HG03520 (cell line): ENCODE data around the gene SLITRK2.

Experiments used
- ATAC-seq: cut with Tn5 transposase; IDR thresholded peaks from one replicate; pipeline ENCODE4 v1.9.1; 2021; ENCODE audit warnings: mild to moderate bottlenecking, moderate library complexity; ENCODE audit not compliant: unreplicated experiment

The SLITRK2 gene, protein sequence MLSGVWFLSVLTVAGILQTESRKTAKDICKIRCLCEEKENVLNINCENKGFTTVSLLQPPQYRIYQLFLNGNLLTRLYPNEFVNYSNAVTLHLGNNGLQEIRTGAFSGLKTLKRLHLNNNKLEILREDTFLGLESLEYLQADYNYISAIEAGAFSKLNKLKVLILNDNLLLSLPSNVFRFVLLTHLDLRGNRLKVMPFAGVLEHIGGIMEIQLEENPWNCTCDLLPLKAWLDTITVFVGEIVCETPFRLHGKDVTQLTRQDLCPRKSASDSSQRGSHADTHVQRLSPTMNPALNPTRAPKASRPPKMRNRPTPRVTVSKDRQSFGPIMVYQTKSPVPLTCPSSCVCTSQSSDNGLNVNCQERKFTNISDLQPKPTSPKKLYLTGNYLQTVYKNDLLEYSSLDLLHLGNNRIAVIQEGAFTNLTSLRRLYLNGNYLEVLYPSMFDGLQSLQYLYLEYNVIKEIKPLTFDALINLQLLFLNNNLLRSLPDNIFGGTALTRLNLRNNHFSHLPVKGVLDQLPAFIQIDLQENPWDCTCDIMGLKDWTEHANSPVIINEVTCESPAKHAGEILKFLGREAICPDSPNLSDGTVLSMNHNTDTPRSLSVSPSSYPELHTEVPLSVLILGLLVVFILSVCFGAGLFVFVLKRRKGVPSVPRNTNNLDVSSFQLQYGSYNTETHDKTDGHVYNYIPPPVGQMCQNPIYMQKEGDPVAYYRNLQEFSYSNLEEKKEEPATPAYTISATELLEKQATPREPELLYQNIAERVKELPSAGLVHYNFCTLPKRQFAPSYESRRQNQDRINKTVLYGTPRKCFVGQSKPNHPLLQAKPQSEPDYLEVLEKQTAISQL

DNA sequence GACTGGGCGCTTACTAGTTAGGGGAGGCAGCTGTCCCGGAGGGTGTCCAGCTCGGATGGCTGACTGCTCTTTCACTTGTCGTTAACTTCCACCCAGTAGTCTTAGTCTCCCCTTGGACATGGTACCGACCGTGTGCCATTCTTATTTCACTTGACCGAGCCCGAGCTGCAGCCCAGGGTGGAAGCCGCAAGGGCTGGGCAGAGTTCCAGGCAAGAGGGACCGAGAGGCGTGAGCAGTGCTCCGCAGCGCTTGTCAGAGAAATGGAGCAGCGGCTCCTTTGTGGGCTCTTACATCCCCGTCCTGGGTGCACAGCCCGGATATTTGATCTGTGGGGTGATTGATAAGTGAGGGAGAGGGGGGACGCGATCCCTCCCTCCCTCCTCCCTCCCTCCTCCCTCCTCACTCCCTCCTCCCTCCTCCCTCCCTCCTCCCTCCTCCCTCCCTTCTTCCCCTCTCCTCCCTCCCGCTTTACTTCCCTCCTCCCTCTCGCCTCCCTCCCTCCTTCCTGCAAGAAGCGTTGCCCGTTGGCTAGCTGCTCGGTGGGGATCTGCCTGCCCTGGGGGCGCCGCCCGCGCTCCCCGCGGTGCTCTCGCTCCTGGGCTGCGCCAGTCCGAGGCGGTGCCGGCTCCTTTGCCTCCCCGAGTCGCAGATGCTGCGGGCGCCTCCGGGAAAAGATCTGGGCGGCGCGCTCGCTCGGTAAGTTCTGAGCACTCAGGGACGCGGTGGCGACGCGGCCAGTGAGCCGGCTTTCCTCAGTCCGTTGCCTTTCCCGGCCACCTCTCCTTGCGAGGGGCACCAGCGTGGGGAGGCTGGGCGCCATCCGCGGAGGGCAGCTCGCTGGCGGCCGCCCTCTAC, at the start of gene SLITRK2:
SLITRK2 (plus strand) TSS at position 499 of the 855 bp plus-strand sequence. CDS start 4,597 bp downstream, outside the sequence.
- ATAC-seq = no peak

DNA sequence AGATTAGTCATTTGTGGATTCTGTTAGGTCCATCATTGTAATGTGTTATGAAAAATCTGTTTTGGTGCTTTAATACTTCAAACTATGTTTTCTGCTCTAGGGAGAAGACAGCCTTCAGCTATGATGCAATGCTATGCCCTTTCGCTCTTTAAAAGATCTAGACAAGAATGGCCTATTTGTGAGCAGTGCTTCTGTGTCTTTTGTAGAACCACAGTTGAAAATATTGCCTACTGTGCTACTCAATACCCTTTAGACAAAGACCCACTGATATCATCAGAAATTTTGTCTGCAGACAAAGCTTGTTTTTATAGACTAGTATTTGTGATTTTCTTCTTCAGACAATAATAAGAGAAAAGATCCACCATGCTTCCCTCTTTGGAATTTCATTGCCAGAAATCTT, 44.6 kb upstream of the SLITRK2 start:
- ATAC-seq = no peak

DNA sequence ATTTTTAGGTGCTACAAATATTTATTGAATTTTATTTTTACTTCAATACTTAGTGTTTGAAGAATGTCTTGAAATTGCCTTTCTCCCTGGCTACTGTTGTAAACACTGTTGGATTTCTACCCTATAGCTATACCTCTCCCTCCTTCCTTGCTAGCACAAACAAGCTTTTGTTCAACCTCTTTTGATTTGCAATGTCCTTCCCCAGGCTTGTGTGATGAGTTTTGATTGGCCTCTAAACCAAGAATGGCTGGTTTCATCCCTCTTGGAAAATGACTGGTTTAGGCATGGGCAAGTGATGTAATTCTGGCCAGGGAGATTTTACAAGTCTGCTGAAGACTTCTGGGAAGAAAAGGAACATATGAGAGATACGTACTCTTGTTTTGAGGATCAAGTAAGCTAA, 25.3 kb upstream of the SLITRK2 start:
- no peak for ATAC-seq

DNA sequence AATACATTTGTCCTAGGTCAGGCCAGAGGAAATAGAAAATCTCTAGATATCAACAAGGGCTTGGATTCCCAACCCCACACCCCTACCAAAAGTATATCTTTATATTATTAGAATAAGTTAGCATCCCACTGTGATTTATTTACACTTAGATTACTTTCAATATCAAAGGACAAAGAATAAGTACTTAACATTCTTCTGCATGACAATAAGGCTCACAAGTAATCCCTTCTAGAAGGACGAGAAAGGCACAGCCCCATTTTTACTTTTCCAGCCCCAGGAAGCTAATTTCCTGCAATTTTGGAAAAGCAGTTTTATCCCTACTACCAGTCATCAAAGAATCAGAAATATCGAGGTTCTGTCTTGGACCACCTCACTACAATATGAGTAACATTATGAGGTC, 14.1 kb upstream of the SLITRK2 start:
- ATAC-seq = no peak

DNA sequence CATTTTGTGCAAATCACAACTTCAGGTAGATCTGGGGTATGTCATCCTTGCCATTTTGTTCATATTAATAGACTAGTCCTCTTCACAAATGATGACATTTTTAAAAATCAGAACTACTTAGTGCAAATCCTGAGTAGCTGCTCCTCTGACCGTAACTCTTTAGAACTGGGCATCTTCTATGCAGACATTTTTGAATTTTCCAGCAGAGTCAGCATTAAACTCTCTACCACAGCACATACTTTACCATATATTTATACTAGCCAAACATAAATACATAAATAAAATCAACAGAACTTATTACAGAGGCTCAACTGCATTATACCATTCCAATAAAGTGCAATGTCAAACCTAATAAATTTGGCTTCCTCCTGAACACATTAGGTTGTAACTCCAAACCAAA, 4.5 kb upstream of the SLITRK2 start:
- no peak for ATAC-seq

DNA sequence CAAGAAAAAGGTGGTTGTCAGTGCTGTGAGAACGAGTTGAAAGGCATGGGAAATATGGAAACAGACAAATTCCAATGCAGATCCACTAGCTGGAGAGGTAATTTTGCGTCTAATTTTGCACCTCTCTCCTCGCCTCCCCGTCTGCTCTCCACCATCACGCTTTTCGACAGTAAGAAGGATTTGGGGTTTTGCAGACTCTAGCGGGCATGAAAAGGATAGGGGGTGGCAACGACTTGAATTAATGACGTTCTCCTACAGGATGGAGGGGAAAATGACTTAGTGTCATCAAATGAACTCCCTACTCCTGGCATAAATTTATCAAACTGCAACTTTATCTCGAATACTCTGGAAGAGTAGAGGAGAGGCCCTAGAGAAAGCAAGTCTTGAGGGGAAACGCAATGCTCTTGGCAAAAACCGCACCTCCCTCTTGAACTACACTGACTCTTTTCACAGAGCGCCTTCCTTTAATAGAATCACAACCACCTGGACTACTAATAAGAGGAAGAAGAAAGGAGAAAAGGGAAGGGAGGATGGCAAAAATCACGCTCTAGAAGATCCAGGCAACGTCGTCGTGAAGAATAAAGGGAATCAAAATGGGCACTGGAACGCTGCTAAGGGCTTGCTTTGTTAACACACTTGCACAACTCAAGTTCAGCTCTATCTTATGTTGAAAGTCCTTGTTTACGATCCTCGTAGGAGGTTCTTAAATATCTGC, 871 bp upstream of the SLITRK2 start:
- ATAC-seq = no peak

DNA sequence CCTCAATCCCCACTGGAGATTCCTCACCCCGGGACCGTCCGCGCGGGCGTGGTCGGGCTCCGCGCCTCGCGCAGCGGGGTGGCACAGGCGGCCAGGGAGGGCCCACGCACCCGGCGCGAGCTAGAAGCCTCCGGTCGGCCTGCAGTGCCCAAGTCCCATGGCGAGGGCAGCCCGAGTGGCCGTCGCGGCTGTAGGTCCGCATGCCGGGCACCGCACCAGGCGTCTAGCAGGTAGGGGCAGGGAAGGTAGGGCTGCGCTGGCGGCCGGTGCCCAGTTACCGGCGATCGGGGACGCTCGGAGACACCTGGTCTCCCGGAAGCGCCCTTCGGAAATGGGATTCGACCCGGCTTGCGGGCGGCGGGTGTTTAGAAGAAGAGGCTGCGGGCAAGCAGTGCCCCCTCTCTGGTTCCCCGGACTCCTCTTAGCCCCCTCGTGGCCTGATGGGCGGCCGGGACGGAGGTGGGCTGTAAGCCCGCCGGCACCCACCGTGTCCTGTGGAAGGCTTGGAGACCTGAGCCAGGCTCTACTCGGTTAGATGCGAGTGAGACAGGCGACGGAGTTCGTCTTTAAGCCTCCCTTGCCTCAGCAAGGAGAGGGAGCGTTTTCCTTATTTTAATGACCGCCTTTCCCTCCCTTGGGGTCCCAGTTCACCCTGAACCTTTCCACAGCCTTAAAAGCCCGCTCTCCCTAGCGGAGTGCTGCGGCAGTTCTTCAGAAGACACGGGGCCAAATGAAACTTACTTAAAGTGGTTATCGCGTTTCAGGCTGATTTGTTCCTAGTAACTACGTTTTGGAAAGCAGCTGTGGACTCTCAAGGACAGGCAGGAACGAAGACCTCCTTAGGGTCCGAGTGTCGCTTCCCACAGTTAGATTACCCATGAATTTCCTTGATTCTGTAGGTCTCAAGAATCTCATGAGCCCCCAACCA, 821 bp downstream of the SLITRK2 start:
- no peak for ATAC-seq

DNA sequence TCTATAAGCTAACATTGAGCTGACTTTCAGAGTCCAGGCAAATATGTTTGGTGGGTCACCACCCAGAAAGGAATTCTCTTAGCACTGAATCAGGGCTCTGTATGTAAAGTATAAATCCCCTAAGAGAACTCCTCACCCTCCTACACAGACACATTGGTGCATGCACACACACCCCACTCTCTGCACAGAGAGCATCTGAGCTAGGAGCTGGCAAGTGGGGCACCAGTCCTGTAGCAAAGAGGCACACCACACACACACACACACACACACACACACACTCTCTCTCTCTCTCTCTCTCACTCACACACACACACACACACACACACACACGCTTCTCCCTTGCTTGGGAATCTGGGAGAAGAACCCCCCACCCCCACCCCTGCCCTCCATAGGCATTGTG, 3.2 kb downstream of the SLITRK2 start:
- no peak for ATAC-seq

DNA sequence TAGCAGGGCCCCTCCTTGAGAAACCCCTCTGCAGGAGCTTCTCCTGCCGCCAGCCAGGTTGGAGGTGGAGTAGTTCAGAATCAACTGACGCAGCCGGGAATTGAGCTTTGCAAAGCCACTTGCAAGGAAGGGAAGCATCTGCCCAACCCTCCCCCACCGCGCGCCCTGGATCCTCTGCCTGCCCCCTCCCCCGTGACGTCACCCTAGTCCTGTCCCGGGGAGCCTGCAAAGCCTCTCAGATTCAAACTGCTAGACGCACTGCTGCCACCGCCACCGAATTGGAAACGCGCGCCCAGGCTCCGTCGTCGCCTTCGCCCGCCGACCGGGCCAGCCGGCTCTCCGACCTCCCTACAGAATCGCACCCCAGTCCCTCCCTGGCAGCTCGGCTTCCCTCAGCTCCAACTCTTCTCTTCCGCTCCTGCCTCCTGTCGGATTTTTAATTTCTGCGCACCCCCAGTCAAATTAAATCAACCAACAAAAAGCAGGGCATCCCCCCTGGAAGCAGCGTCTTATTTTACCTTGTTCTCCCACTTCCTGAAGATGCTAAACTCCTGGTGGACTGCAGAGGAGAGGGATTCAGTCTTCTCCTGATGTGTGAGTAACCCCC, 3.8 kb downstream of the SLITRK2 start:
- no peak for ATAC-seq

DNA sequence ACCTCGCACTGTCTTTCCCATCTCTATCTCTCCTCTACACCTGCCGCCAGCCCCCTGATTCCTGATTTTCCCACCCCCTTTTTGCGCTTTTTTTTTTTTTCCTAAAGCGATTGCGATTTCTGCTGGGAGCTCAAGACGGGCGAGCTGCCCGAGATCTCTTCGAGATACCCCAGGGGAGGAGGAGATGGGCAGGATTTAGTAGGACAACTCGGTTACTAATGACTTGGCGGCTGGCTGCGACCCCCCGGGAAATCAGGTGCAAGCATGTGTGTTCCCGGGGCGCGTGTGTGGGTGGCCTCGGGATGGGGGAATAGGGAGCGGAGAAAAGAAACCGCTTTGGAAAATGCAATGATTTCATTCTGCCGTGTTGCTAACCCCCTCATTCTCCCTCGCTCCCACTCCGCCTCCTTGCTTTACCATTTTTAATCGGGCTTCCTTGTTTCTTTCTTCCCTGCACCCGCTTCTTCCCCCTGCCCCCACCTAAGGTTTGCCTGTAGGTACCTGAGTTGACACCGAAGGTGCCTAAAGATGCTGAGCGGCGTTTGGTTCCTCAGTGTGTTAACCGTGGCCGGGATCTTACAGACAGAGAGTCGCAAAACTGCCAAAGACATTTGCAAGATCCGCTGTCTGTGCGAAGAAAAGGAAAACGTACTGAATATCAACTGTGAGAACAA, 4.4 kb downstream of the SLITRK2 start:
- no peak for ATAC-seq

DNA sequence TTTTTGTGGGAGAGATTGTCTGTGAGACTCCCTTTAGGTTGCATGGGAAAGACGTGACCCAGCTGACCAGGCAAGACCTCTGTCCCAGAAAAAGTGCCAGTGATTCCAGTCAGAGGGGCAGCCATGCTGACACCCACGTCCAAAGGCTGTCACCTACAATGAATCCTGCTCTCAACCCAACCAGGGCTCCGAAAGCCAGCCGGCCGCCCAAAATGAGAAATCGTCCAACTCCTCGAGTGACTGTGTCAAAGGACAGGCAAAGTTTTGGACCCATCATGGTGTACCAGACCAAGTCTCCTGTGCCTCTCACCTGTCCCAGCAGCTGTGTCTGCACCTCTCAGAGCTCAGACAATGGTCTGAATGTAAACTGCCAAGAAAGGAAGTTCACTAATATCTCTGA, 5.5 kb downstream of the SLITRK2 start:
- ATAC-seq = no peak

DNA sequence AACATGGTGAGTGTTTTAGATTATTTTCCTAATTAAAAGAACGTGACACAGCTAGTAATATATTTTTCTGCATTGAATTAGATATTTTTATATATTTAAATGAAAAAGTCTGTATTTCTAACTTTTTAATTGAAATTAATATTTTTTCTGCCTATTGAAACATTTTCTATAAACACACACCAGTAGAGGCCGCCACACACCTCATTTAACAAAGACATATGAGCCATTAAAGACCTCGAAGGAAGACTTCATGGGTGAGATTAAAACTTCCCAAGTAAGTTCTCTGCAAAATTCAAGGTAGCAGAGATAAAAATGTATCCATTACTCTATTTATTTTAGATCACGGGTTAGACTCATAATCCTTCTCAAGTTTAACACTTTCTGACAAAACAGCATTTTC, 8.3 kb downstream of the SLITRK2 start:
- no peak for ATAC-seq

DNA sequence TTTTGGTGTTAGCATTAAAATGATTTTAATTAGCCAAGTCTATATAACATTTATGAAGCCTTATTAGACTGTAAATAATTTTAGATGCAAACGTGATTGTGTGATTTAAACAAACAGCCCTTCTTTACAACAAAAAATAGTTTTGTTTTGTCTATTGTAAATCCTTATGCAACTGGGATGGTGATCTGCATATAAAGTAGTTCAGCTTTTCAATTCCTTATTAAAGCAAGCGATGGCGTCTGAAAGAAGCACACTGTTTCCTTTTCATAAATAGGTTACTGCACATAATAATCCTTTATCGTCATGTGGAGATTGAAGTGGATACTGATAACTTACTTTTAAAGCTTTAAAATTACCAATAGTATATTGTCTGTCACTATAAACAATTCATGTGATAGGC, 8.8 kb downstream of the SLITRK2 start:
- no peak for ATAC-seq

DNA sequence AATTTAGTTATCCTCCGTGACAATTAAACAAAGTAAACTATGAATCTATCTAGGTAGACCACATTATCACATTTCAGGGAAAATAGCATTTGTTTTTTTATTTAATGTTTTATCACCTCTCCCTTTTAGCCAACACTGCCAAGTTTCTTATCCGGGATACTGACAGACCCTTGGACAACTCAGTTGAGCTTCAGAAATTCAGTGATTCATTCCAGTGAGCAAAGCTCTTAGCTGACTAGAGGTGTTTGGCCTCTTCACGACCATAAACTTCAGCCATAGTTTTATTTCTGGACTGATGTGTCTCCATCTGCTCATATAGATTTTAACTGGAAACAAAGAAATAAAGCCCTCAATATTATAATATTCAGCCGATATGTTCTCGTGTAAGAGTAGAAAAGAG, 15.2 kb downstream of the SLITRK2 start:
- ATAC-seq = no peak

DNA sequence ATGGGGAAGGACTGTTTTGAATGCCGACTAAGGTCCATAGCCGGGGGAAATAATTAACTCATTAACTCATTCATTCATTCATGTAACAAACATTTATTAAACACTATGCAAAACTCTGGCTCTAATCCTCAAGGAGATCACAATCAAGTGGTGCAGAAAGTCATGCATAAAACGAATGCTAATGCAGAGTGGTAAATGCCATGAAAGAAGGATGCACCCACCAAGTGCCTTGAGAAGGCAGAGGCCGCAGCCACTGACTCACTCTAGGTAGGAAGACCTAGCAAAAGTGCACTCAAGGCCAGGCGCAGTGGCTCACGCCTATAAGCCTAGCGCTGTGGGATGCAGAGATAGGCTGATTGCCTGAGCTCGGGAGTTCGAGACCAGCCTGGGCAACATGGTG, 22.9 kb downstream of the SLITRK2 start:
- no peak for ATAC-seq

DNA sequence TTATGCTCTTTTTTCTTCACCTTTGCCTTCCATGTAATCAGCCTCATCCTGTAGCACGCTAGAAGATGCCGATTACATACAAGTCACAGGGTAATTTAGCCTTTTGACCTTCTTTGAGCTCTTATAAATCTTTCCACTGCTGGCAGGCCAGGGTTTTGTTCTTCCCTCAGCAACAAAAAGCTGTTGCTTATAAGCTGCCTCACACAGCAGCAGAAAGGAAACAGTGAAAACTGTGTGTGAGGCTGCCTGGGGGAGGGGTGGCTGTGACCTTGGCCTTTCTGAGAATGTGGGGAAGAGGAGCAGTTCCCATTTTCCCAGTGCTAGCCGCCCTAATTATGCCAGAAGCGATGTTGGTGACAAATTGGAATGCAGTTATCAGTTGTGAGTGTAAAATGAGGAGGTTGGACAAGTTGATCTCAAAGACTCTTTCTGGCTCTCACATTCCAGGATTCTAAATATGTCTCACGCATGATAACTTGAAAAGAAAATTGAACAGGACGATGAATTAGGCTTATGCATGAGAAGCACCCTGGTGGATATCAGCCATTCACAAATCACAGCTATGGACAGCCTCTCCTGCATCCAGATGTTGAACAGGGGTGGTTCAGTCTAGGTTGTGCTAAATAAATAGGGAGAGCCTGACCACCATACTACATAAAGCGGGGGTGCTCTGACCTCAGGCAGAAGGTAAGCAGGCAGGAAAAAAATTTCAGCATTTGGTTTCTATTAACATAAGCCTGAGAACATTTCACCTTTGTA, 25.7 kb downstream of the SLITRK2 start:
- ATAC-seq = no peak

DNA sequence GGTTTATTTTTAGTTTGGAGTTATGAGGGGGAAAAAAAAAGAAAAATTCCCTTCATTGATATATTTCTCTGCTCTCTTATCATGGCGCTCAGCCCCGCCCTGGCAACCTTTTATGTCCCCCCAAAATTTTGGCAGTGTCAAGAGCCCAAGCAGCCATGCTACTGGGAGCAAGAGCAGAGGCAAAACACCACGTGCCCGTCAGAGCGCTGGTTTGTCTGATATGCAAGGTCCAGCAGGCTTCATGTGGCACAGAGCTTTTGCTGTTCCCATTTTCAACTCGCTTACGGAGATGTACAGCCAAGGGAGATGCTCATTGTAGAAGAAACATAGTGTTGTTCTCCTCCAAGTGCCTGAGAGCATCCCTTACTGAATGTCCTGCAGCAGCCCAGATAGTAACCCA, 27.3 kb downstream of the SLITRK2 start:
- ATAC-seq = no peak

DNA sequence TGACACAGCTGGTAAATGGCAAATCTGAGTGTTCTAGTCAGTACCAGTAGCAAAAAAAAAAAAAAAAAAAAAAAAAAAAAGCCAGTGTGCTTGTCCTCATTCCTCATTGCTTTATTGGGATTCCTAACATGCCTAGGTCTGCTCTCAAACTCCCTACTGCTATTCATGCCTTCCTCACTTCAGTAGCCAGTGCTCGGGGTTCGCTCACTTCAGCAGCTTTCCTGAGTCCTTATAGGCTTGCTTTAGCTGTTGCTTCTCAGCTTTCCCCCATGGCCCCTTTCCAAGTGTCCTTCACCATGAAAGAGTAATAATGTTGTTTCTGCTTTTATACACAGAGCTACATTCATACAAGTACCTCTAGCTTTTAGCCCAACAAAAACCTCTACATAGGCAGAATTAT, 30.8 kb downstream of the SLITRK2 start:
- ATAC-seq = no peak
